ENCODE measurements around the gene SLC25A29. TPM values are rescaled to one million over a fixed set of nuclear protein-coding genes. Genes with fewer than 3 reads are reported as not detected.

The SLC25A29 gene
- total RNA-seq, 1 experiment from 2014 or later: 33.9 TPM

GRCh38 chr14:100291305-100292075 is 14.8 kb downstream of the SLC25A29 start:
- H3K4me3 Mint-ChIP-seq (ENCODE audit: unreplicated experiment): no peak overlapping the region
- no peak for DNase-seq (ENCODE audit: unreplicated experiment)
- H3K36me3 Mint-ChIP-seq (ENCODE audit: insufficient read depth, unreplicated experiment): peaks cover 3% of the 10 kb centered on the region
- H3K27me3 Mint-ChIP-seq (ENCODE audit: insufficient read depth, unreplicated experiment): no peaks in the 10 kb centered on the region
- ChIA-PET POLR2A (no interaction called here), CTCF (interaction anchor here (0.6 to 1.0 kb wide), 2 partner anchors 91 to 116 kb away, joined by 3 to 5 read pairs; no protein-coding TSS in a partner anchor)
- BruUV-seq (replicated peaks): TSS peak; percentile 48
- intact Hi-C loops (cut with micrococcal nuclease): no loop called here
- no peaks in the 10 kb centered on the region for H3K9me3 Mint-ChIP-seq (ENCODE audit: unreplicated experiment)
- TF ChIP-seq CTCF (IDR thresholded peaks at IDR 0.05; ENCODE audit: unreplicated experiment): no peak
- no peak overlapping the region for H3K27ac Mint-ChIP-seq (ENCODE audit: low read depth, unreplicated experiment)
- no peaks in the 10 kb centered on the region for H3K4me1 Mint-ChIP-seq (ENCODE audit: insufficient read depth, unreplicated experiment)

GRCh38 chr14:100290607-100291304 is 15.5 kb downstream of the SLC25A29 start:
- POLR2A ChIA-PET: no interaction called here
- BruUV-seq (replicated peaks): no TSS peak
- no peak overlapping the region for H3K4me3 Mint-ChIP-seq (ENCODE audit: unreplicated experiment)
- H3K4me1 Mint-ChIP-seq (ENCODE audit: insufficient read depth, unreplicated experiment): peaks cover 5% of the 10 kb centered on the region
- H3K27me3 Mint-ChIP-seq (ENCODE audit: insufficient read depth, unreplicated experiment): no peaks in the 10 kb centered on the region
- DNase-seq (ENCODE audit: unreplicated experiment): no peak
- CTCF ChIA-PET: interaction anchor here (0.9 to 1.0 kb wide), 2 partner anchors 50 to 92 kb away, joined by 3 to 5 read pairs; no protein-coding TSS in a partner anchor
- H3K9me3 Mint-ChIP-seq (ENCODE audit: unreplicated experiment): no peaks in the 10 kb centered on the region
- no peak for TF ChIP-seq CTCF (IDR thresholded peaks at IDR 0.05; ENCODE audit: unreplicated experiment)
- H3K36me3 Mint-ChIP-seq (ENCODE audit: insufficient read depth, unreplicated experiment): peaks cover 7% of the 10 kb centered on the region
- no peak overlapping the region for H3K27ac Mint-ChIP-seq (ENCODE audit: low read depth, unreplicated experiment)
- intact Hi-C loops (cut with micrococcal nuclease): no loop called here

- H3K27me3 Mint-ChIP-seq (ENCODE audit: insufficient read depth, unreplicated experiment): no peaks in the 10 kb centered on the region
- no peak for TF ChIP-seq CTCF (IDR thresholded peaks at IDR 0.05; ENCODE audit: unreplicated experiment)
- peaks cover 5% of the 10 kb centered on the region for H3K4me1 Mint-ChIP-seq (ENCODE audit: insufficient read depth, unreplicated experiment)
- H3K4me3 Mint-ChIP-seq (ENCODE audit: unreplicated experiment): no peak overlapping the region
- ChIA-PET POLR2A (no interaction called here), CTCF (interaction anchor here (0.9 kb wide), 1 partner anchor 49 kb away, joined by 3 read pairs; no protein-coding TSS in a partner anchor)
- intact Hi-C loops (cut with micrococcal nuclease): no loop called here
- H3K9me3 Mint-ChIP-seq (ENCODE audit: unreplicated experiment): no peaks in the 10 kb centered on the region
- DNase-seq (ENCODE audit: unreplicated experiment): no peak
- H3K27ac Mint-ChIP-seq (ENCODE audit: low read depth, unreplicated experiment): no peak overlapping the region
- BruUV-seq (replicated peaks): no TSS peak
- H3K36me3 Mint-ChIP-seq (ENCODE audit: insufficient read depth, unreplicated experiment): peaks cover 7% of the 10 kb centered on the region
Observed at GRCh38 chr14:100289916-100290606, 16.2 kb downstream of the SLC25A29 start.
